ENCODE results near the gene CYFIP1. TPM values are rescaled to one million over a fixed set of nuclear protein-coding genes. Genes with fewer than 3 reads are reported as not detected.

CYFIP1 gene
- total and polyA plus RNA-seq, 4 donors: 27.0 to 136 (median 86.7) TPM

DNA sequence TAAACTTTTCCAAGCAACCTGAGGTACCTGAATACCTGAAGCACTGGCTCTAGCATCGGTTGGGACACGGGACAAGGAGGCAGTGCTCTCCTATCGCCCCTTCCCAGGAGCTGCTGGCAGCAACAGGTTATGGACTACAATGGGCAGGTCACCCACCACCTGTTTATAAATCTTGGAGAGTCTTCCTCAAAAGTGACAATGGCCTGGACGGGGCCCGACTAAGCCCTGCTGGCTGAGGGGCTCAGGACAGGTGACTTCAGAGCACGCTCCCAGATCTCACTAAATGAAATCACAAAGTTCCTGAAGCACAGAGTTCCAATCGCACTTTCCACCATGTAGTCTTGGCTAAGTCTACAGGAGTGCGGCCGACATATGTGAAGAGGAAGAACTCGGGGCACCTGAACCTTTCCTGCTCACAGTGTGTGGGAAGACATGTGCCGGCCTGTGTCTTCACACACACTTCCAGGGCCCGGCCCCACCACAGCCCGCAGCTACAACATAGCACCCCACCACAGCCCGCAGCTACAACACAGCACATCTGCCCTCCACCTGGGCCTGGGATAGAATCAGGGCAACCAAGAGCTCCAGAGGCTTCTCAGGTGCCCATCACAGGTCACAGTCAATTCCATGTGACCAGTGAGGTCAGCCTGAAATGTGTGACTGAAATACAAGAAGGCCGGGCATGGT lies 12.9 kb downstream of the CYFIP1 start:
- H3K9ac ChIP-seq (ENCODE audit: insufficient read depth in 1 of 2, low read length in 2 of 2): no peak overlapping the region
- peaks cover 0 to 6% (median 1%) of the 10 kb centered on the region in 4 donors for H3K36me3 ChIP-seq (ENCODE audit: control insufficient read depth in 4 of 4, insufficient read depth in 4 of 4, low read length in 4 of 4)
- H3K4me1 ChIP-seq (ENCODE audit: control insufficient read depth in 5 of 5, insufficient read depth in 5 of 5, low read length in 5 of 5): peaks cover 4 to 22% (median 8%) of the 10 kb centered on the region in 5 donors
- H3K27me3 ChIP-seq (ENCODE audit: control insufficient read depth in 3 of 3, insufficient read depth in 3 of 3, low read length in 2 of 3): no peaks in the 10 kb centered on the region
- 92% methylated on average over 15 of the region's 15 CpGs for WGBS, 2 donors
- peak overlapping the region in 1 of 2 donors; percentile 42 for H3K27ac ChIP-seq (ENCODE audit: low read depth in 1 of 2, low read length in 1 of 2)
- DNase-seq (no peak), ATAC-seq (ENCODE audit: insufficient read depth, low FRiP score) (no peak)
- TF ChIP-seq, protein P1, sequence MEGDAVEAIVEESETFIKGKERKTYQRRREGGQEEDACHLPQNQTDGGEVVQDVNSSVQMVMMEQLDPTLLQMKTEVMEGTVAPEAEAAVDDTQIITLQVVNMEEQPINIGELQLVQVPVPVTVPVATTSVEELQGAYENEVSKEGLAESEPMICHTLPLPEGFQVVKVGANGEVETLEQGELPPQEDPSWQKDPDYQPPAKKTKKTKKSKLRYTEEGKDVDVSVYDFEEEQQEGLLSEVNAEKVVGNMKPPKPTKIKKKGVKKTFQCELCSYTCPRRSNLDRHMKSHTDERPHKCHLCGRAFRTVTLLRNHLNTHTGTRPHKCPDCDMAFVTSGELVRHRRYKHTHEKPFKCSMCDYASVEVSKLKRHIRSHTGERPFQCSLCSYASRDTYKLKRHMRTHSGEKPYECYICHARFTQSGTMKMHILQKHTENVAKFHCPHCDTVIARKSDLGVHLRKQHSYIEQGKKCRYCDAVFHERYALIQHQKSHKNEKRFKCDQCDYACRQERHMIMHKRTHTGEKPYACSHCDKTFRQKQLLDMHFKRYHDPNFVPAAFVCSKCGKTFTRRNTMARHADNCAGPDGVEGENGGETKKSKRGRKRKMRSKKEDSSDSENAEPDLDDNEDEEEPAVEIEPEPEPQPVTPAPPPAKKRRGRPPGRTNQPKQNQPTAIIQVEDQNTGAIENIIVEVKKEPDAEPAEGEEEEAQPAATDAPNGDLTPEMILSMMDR (IDR thresholded peaks at IDR 0.05; ENCODE audit: control extremely low read depth, extremely low read depth): no peak
- H3K9me3 ChIP-seq (ENCODE audit: control insufficient read depth in 4 of 4, insufficient read depth in 3 of 4, low read length in 3 of 4): peaks cover 0 to 2% (median 0%) of the 10 kb centered on the region in 4 donors
- H3K4me3 ChIP-seq: no peak overlapping the region

DNA sequence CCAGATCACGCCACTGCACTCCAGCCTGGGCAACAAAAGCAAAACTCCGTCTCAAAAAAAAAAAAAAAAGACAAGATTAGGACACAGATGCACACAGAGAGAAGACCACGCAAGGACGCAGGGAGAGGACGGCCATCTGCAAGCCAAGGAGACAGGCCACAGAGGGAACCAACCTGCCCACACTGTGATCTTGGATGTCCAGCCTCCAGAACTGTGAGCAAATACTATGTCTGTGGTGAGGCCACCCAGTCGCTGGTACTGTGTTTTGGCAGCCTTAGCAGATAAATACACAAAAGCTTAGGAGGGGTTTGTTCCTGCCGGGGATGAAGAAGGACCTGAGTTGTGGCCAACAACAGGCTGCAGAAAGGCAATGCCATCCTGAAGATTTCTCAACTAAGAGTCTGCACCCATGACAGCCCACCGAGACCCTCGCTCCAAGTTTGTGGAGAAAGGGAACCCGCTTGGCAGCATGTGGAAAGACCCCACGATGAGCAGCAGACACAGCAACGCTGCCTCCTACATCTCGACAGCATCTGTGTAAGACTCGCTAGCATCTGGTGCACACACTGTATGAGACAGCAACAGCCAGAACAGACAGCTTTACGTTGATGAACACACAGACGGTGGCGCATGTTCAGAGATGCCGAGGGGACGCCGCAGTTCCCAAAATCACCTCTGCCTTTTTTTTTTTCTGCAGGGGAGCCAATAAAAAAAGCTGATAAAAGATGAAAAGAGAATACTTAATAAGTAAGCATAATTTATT lies 13.7 kb downstream of the CYFIP1 start:
- DNase-seq (no peak), ATAC-seq (ENCODE audit: insufficient read depth, low FRiP score) (no peak)
- no peak overlapping the region for H3K4me3 ChIP-seq
- no peak overlapping the region for H3K27ac ChIP-seq (ENCODE audit: low read depth in 1 of 2, low read length in 1 of 2)
- TF ChIP-seq, protein P1 (IDR thresholded peaks at IDR 0.05; ENCODE audit: control extremely low read depth, extremely low read depth): no peak
- H3K9ac ChIP-seq (ENCODE audit: insufficient read depth in 1 of 2, low read length in 2 of 2): no peak overlapping the region
- peaks cover 8 to 27% (median 11%) of the 10 kb centered on the region in 5 donors for H3K4me1 ChIP-seq (ENCODE audit: control insufficient read depth in 5 of 5, insufficient read depth in 5 of 5, low read length in 5 of 5)
- no peaks in the 10 kb centered on the region for H3K27me3 ChIP-seq (ENCODE audit: control insufficient read depth in 3 of 3, insufficient read depth in 3 of 3, low read length in 2 of 3)
- H3K9me3 ChIP-seq (ENCODE audit: control insufficient read depth in 4 of 4, insufficient read depth in 3 of 4, low read length in 3 of 4): peaks cover 0 to 2% (median 0%) of the 10 kb centered on the region in 4 donors
- H3K36me3 ChIP-seq (ENCODE audit: control insufficient read depth in 4 of 4, insufficient read depth in 4 of 4, low read length in 4 of 4): peaks cover 0 to 6% (median 1%) of the 10 kb centered on the region in 4 donors
- 86 to 88% methylated on average over 20 of the region's 20 CpGs for whole genome bisulfite sequencing, 2 donors

DNA sequence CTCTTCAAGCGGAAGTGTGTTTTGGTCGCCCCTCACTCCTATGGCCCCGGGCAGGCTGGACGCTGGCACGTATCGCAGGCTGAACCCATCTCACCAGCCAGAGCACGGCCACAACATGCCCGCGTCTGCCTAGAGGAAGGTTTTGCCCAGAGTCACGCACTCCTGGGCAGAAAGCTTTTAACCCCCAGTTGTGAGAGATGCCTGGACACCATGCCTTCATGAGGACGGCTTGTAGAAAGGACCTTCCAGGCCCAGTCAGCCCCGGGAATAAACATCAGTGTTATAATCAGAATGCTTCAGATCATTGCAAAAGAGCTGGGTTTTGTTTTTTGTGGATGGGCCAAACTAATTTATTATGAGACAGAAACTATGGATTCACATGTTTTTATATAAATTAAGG lies 16.5 kb downstream of the CYFIP1 start:
- Histone ChIP-seq H3K27me3 (ENCODE audit: control insufficient read depth in 3 of 3, insufficient read depth in 3 of 3, low read length in 2 of 3) (no peaks in the 10 kb centered on the region), H3K9ac (ENCODE audit: insufficient read depth in 1 of 2, low read length in 2 of 2) (no peak overlapping the region), H3K36me3 (ENCODE audit: control insufficient read depth in 4 of 4, insufficient read depth in 4 of 4, low read length in 4 of 4) (peaks cover 0 to 10% (median 1%) of the 10 kb centered on the region in 4 donors), H3K4me3 (no peak overlapping the region), H3K9me3 (ENCODE audit: control insufficient read depth in 4 of 4, insufficient read depth in 3 of 4, low read length in 3 of 4) (peaks cover 0 to 2% (median 0%) of the 10 kb centered on the region in 4 donors), H3K4me1 (ENCODE audit: control insufficient read depth in 5 of 5, insufficient read depth in 5 of 5, low read length in 5 of 5) (peaks cover 3 to 40% (median 17%) of the 10 kb centered on the region in 5 donors), H3K27ac (ENCODE audit: low read depth in 1 of 2, low read length in 1 of 2) (peak overlapping the region in 1 of 2 donors; percentile 55)
- ATAC-seq (ENCODE audit: insufficient read depth, low FRiP score): no peak
- 57 to 76% methylated on average over 12 of the region's 12 CpGs for WGBS, 2 donors
- TF ChIP-seq, protein P1 (IDR thresholded peaks at IDR 0.05; ENCODE audit: control extremely low read depth, extremely low read depth): no peak
- DNase-seq: peak in 1 of 3 donors; percentile 59
